ENCODE results near the gene PHF1.
A peak's percentile ranks its signal among the peaks of the same experiment; 100 is the strongest.

The PHF1 gene

DNA sequence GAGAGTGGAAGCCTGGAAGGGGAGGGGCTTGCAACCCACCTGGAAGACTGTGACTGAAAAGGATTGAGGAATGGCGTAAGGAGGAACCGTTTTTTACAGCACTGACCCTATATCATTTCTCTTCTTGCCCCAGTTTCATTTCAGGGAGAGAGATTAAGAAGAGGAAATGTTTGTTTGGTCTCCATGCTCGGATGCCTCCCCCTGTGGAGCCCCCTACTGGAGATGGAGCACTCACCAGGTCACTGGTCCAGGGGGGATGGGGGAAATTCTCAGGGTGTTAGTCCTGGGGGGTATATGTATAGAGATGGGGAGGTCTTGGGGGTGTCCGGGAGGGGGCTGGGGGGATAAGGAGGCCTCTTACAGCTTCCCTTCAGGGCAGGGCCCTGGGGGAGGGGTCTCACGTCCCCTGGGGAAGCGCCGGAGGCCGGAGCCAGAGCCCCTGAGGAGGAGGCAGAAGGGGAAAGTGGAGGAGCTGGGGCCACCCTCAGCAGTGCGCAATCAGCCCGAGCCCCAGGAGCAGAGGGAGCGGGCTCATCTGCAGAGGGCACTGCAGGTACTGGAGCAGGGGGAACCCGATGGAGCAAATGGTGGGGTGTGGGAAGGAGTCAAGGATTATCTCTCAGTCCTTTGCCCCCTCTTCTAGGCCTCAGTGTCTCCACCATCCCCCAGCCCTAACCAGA lies 3.9 kb downstream of the PHF1 start:
- no peaks in the 10 kb centered on the region for H3K9me3 ChIP-seq (ENCODE audit: control insufficient read depth, low read length)
- no peak overlapping the region for H3K9ac ChIP-seq (ENCODE audit: low read length)
- H3K4me1 ChIP-seq (ENCODE audit: control insufficient read depth, insufficient read depth, low read length): peaks cover 27% of the 10 kb centered on the region
- H3K36me3 ChIP-seq (ENCODE audit: control insufficient read depth, insufficient read depth, low read length): no peaks in the 10 kb centered on the region
- no peaks in the 10 kb centered on the region for H3K27me3 ChIP-seq (ENCODE audit: control insufficient read depth, insufficient read depth, low read length)
- no peak overlapping the region for H3K4me3 ChIP-seq (ENCODE audit: low read length)

DNA sequence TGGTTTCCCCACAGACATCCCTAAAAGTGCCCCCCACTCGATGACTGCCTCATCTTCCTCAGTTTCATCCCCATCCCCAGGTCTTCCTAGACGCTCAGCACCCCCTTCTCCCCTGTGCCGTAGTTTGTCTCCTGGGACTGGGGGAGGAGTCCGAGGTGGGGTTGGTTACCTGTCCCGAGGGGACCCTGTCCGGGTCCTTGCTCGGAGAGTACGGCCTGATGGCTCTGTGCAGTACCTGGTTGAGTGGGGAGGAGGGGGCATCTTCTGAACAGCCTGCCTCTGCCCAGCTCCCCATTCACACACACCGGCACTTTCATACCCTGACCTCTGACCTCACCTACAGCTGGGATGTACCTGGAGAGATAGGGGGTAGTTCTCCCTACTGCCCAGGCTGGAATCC lies 5.0 kb downstream of the PHF1 start:
- H3K9me3 ChIP-seq (ENCODE audit: control insufficient read depth, low read length): no peaks in the 10 kb centered on the region
- no peak overlapping the region for H3K4me3 ChIP-seq (ENCODE audit: low read length)
- peaks cover 28% of the 10 kb centered on the region for H3K4me1 ChIP-seq (ENCODE audit: control insufficient read depth, insufficient read depth, low read length)
- H3K36me3 ChIP-seq (ENCODE audit: control insufficient read depth, insufficient read depth, low read length): no peaks in the 10 kb centered on the region
- H3K9ac ChIP-seq (ENCODE audit: low read length): no peak overlapping the region
- no peaks in the 10 kb centered on the region for H3K27me3 ChIP-seq (ENCODE audit: control insufficient read depth, insufficient read depth, low read length)

DNA sequence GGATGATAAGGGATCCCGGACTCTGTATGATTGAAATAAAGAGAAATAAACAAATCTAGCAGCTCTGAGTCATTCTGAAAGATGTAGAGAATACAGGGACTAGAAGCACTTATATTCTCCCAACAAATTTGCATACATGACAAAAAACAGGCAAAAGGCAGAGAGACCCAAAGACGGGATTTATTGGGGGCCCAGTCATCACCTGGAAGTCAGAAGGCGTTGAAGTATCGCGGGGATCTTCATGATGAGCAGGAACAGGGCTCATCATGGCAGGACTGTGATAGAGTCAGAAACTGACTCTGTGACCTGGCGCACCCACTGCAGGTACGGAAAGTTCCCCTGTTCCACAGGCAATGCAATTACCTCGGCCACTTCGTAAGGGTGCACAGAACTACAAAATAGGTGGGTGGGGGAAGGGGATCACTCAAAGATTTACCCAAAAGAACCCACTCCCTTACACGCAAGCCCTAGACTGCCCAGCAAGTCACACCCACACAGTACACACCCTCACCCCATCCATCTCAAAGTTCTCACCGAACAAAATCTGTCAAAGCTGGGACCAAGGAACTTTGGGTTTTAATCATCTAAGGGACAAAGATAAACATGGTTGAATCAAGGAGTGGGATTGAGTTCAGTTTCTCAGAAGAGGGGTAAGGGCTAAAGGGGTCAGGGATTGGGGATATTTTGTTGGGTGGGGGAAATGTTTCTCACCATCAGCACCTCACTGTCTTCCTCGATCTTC lies 5.7 kb downstream of the PHF1 start:
- Histone ChIP-seq H3K9me3 (ENCODE audit: control insufficient read depth, low read length) (no peaks in the 10 kb centered on the region), H3K9ac (ENCODE audit: low read length) (peak overlapping the region; percentile 76), H3K4me3 (ENCODE audit: low read length) (peak overlapping the region; percentile 76), H3K4me1 (ENCODE audit: control insufficient read depth, insufficient read depth, low read length) (peaks cover 28% of the 10 kb centered on the region), H3K27me3 (ENCODE audit: control insufficient read depth, insufficient read depth, low read length) (no peaks in the 10 kb centered on the region), H3K36me3 (ENCODE audit: control insufficient read depth, insufficient read depth, low read length) (no peaks in the 10 kb centered on the region)

DNA sequence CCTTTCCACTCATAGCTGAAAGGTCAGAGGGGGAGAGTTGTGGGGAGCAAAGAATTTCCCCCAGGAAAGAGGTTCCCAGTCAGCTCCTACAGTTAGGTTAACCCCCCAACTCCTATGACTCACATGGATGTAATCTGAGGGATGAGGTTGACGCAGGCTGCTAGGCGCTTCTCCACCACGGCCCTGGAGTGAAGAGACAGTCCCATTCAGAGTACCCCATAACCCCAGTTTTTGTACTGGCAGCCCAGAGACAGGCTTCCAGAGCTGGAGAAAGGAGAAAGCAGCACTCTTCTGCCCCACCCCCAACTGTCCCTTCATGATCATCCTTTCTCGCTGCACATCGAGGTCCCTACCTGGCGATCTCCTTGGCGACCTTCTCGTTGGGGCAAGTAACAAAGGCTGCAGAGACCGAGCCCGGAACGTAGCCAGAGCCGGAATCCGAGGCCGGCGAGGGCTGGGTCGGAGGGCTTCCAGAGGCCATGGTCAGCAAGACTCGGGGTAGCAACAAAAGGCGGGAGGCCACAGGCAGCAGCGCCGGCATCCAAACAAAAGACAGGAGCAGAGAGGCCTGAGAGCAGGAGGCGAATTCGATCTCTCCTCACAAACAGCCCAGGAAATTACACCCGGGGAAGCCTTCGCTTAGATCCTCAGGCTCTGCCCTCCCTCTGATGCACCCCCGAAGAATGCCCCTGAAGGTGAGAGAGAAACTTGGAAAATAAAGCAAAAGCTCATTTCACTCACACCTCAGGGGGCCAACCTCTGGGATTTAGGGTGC lies 6.5 kb downstream of the PHF1 start:
- H3K27me3 ChIP-seq (ENCODE audit: control insufficient read depth, insufficient read depth, low read length): peaks cover 4% of the 10 kb centered on the region
- no peaks in the 10 kb centered on the region for H3K36me3 ChIP-seq (ENCODE audit: control insufficient read depth, insufficient read depth, low read length)
- peak overlapping the region; percentile 76 for H3K4me3 ChIP-seq (ENCODE audit: low read length)
- H3K9me3 ChIP-seq (ENCODE audit: control insufficient read depth, low read length): no peaks in the 10 kb centered on the region
- peak overlapping the region; percentile 76 for H3K9ac ChIP-seq (ENCODE audit: low read length)
- peaks cover 28% of the 10 kb centered on the region for H3K4me1 ChIP-seq (ENCODE audit: control insufficient read depth, insufficient read depth, low read length)

DNA sequence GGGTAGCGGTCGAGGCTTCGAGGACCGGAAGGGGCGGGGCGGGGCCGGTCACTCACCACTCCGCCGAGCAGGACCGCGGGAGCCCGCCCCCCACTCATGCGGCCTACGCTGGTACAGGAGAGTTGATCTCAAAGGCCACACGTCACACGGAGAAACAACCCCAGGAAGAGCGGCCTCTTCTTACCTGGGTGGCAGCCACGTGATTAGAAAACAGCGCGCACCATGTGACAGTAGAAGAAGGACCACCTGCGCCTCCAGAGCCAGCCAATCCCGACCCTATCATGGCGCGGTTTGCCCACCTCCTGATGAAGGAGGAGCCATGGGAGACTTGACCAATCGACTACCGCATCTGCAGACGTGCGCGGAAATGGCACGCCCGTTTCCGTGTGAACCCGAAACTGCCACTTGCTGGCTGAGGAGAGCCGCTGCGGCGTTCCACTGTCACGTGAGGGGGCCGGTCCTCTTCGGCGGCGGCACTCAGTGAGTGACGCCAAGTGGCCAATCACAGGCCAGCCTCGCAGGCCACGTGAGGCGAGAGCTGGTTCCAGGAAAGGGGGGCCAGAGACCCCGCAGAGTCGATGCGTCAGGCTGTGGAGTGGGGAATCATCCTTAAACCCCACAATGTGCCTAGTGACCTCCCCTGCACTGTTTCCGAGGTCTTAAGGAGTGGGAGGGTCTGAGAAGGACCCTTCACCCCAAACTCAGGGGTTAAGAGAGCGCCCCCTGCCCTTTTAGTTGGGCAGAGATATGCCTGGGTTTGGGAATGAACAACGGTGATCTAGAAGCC lies 7.3 kb downstream of the PHF1 start, which contains the start of gene CUTA:
CUTA (minus strand) TSS at position 205 of the 787 bp plus-strand sequence; CDS start at position 98, 107 bp downstream.
- Histone ChIP-seq H3K36me3 (ENCODE audit: control insufficient read depth, insufficient read depth, low read length) (no peaks in the 10 kb centered on the region), H3K27me3 (ENCODE audit: control insufficient read depth, insufficient read depth, low read length) (peaks cover 4% of the 10 kb centered on the region), H3K4me1 (ENCODE audit: control insufficient read depth, insufficient read depth, low read length) (peaks cover 28% of the 10 kb centered on the region), H3K4me3 (ENCODE audit: low read length) (peak within 1 kb of the TSS; percentile 76), H3K9me3 (ENCODE audit: control insufficient read depth, low read length) (no peaks in the 10 kb centered on the region), H3K9ac (ENCODE audit: low read length) (peak within 1 kb of the TSS; percentile 80)

DNA sequence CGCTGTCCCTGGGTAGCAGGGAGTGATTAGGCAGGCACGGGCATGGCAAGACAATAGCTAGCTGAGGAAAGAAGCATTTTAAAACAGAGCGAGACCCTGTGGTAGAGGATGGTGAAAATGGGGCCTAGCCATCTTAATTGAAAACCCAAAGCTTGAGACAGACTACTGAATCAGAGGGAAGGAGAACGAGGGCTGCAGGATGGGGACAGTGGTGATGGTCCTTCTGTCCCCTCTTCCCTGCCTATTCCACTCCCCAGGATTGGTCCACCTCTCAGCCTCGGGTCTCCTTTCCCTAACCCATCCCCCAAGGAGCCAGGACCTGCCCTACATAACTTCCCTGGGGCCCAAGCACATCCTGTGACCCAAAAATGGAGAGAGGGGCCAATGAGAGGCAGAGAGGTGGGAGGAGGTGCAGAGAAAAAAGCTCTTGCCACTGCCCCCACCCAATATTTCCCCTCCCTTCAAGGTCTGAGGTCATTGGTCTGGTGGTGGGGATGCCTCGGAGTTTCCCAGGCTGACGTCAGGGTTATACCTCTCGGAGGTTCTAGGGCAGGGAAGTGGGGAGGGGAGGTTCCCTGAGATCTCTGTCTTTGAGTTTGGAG lies 8.0 kb downstream of the PHF1 start:
- Histone ChIP-seq H3K4me3 (ENCODE audit: low read length) (peak overlapping the region; percentile 57), H3K36me3 (ENCODE audit: control insufficient read depth, insufficient read depth, low read length) (no peaks in the 10 kb centered on the region), H3K9ac (ENCODE audit: low read length) (peak overlapping the region; percentile 80), H3K4me1 (ENCODE audit: control insufficient read depth, insufficient read depth, low read length) (peaks cover 28% of the 10 kb centered on the region), H3K9me3 (ENCODE audit: control insufficient read depth, low read length) (no peaks in the 10 kb centered on the region), H3K27me3 (ENCODE audit: control insufficient read depth, insufficient read depth, low read length) (peaks cover 4% of the 10 kb centered on the region)

DNA sequence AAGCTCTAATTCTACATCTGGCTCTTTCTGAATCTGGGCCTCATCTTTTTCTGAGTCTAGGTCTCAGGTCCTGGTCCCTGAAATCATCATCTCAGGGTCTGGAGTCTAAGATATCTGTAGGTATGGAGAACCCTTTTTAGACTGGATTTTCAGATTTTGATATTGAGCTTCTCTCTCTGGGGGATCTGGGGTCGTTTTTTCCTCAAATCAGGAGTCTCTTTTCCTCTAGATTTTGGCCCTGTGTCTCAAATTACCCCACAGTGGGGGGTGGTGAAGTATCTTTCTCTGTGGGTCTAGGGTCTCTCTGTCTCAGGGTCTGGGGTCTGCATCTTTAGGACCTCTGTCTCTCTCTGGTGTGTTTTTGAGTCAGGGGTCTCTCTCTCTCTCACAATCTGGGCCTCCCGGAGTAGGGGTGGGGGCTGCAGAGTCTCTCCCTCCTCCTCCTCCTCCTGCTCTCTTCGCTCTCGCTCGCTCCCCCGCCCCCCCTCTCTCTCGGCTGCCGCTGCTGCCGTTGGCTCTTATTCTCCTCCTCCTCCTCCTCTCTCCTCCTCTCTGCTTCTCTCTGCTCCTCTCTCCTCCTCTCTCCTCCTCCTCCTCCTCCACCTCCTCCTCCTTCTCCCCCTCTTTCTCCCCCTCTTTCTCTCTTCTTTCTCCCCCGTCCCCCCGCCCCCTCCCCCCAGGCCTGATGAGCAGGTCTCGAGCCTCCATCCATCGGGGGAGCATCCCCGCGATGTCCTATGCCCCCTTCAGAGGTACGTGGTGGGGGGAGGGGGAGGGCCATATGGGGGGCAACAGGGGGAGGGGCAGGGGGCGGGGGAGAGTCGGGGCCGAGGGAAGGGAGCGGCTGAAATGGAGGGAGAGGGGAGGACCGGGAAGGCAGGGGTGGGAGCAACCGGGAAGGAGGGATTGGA lies 9.0 kb downstream of the PHF1 start, which contains the start of gene SYNGAP1:
SYNGAP1 (plus strand) TSS at position 486 of the 911 bp plus-strand sequence; CDS start at position 686, 200 bp downstream.
- H3K27me3 ChIP-seq (ENCODE audit: control insufficient read depth, insufficient read depth, low read length): peaks cover 4% of the 10 kb centered on the region
- H3K9ac ChIP-seq (ENCODE audit: low read length): peak within 1 kb of the TSS; percentile 80
- peaks cover 32% of the 10 kb centered on the region for H3K4me1 ChIP-seq (ENCODE audit: control insufficient read depth, insufficient read depth, low read length)
- no peaks in the 10 kb centered on the region for H3K36me3 ChIP-seq (ENCODE audit: control insufficient read depth, insufficient read depth, low read length)
- H3K9me3 ChIP-seq (ENCODE audit: control insufficient read depth, low read length): no peaks in the 10 kb centered on the region
- no peak within 1 kb of the TSS for H3K4me3 ChIP-seq (ENCODE audit: low read length)

DNA sequence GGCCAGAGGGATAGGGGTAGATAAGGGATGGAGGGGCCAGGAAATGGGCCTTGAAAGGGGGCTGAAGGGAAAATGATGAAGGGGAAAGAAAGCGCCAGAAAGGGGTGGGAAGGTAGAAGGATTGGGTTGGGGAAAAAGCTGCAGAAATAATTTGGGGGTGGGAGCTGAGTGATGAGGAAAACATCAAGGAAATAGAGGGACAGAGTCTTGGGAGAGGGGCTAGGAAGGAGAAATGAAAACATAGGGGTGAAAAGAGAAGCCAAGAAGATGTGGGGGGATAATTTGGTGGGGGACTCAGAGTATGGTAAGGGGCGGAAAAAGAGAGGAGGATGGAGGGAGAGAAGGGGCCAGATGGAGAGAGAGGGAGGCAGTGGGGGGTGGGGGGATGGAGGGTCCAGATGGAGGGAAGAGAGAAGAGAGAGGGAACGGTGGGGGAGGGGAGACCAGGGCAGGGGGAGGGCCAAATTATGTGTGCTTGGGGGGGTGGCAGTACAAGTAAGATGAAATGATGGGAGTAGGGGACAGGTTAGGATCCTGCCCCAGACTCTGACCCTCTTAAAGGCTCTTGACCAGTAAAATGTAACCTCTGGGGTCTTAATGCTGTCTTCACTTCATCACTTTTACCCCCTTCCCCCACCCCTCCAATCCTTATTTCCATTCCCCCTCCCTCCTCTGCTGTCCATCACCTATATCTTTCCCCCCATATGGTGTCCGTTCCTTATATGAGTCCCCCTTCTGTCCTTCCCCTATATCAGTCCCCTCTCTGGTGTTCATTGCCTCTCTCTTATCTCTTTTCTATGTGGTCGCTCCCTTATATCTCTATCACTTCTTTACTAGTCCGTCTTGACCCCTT lies 9.9 kb downstream of the PHF1 start:
- no peaks in the 10 kb centered on the region for H3K36me3 ChIP-seq (ENCODE audit: control insufficient read depth, insufficient read depth, low read length)
- H3K9ac ChIP-seq (ENCODE audit: low read length): no peak overlapping the region
- H3K4me1 ChIP-seq (ENCODE audit: control insufficient read depth, insufficient read depth, low read length): peaks cover 34% of the 10 kb centered on the region

DNA sequence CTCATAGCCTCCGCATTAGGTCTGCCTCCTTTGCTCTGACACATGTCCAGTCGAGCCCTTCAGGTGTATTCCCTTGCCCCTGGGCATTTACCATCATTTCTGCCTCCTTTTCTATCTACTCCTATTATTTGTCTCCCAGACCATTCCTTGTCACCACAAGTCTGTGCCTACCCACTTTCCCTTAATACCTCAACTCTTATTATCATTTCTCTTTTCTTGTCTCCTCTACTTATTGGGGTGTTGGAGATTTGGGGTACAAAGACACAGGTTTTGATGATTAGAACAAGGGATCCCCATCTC lies 10.5 kb downstream of the PHF1 start:
- Histone ChIP-seq H3K4me1 (ENCODE audit: control insufficient read depth, insufficient read depth, low read length) (peaks cover 33% of the 10 kb centered on the region), H3K27me3 (ENCODE audit: control insufficient read depth, insufficient read depth, low read length) (peaks cover 4% of the 10 kb centered on the region), H3K9me3 (ENCODE audit: control insufficient read depth, low read length) (no peaks in the 10 kb centered on the region), H3K9ac (ENCODE audit: low read length) (no peak overlapping the region), H3K36me3 (ENCODE audit: control insufficient read depth, insufficient read depth, low read length) (no peaks in the 10 kb centered on the region), H3K4me3 (ENCODE audit: low read length) (no peak overlapping the region)

More for the DNA sequence above, 9.9 kb downstream of the PHF1 start:
- Histone ChIP-seq H3K9me3 (ENCODE audit: control insufficient read depth, low read length) (no peaks in the 10 kb centered on the region), H3K27me3 (ENCODE audit: control insufficient read depth, insufficient read depth, low read length) (peaks cover 4% of the 10 kb centered on the region), H3K4me3 (ENCODE audit: low read length) (no peak overlapping the region)

DNA sequence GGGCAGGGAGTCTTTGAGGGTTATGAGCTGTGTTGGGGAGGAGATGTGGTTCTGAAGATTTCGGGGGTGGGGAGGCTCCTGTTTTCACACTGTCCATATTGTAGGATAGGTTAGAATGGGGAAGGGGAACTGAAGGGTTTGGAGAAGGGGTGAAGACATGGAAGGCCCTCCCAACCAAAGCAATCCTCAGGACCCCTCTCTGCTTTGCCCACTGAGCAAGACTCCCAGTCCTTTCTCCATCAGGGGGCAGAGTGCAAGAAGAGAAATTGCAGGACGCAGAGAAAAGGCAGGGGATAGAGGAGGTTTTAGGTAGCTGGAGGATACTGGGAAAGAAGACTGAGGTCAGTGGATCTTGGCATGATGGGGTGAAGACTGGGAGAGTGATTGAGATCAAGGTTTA lies 13.0 kb downstream of the PHF1 start:
- Histone ChIP-seq H3K9me3 (ENCODE audit: control insufficient read depth, low read length) (no peaks in the 10 kb centered on the region), H3K36me3 (ENCODE audit: control insufficient read depth, insufficient read depth, low read length) (no peaks in the 10 kb centered on the region), H3K27me3 (ENCODE audit: control insufficient read depth, insufficient read depth, low read length) (peaks cover 4% of the 10 kb centered on the region), H3K4me1 (ENCODE audit: control insufficient read depth, insufficient read depth, low read length) (peaks cover 29% of the 10 kb centered on the region), H3K9ac (ENCODE audit: low read length) (no peak overlapping the region), H3K4me3 (ENCODE audit: low read length) (no peak overlapping the region)
